Endodermal cell (in vitro differentiated cells): ENCODE measurements around the gene ELANE. TPM values are rescaled to one million over a fixed set of nuclear protein-coding genes. Genes with fewer than 3 reads are reported as not detected.

Experiments used
- DNase-seq: peaks from one replicate; pipeline ENCODE4 v3.0.0-alpha.2; 2017
- H3K27ac ChIP-seq: 2 replicates; pipeline ENCODE4 v1.5.1; 2013; ENCODE audit warnings: mild to moderate bottlenecking, low read depth, low read length, moderate library complexity
- H3K27me3 ChIP-seq: 2 replicates; pipeline ENCODE4 v1.6.1; 2013; ENCODE audit warnings: mild to moderate bottlenecking, low read length, moderate library complexity; ENCODE audit not compliant: insufficient read depth, control insufficient read depth, poor library complexity, severe bottlenecking
- H3K36me3 ChIP-seq: 2 replicates; pipeline ENCODE4 v1.7.0; 2013; ENCODE audit warnings: mild to moderate bottlenecking, low read length, moderate library complexity; ENCODE audit not compliant: control insufficient read depth, insufficient read depth
- H3K4me1 ChIP-seq: one replicate; pipeline ENCODE4 v1.7.0; 2013; ENCODE audit warnings: low read length; ENCODE audit not compliant: control insufficient read depth, insufficient read depth
- H3K4me3 ChIP-seq: 2 replicates; pipeline ENCODE4 v1.5.1; 2013; ENCODE audit warnings: mild to moderate bottlenecking, low read length, moderate library complexity
- H3K9ac ChIP-seq: 2 replicates; pipeline ENCODE4 v1.6.1; 2013; ENCODE audit warnings: mild to moderate bottlenecking, low read length, moderate library complexity; ENCODE audit not compliant: poor library complexity, severe bottlenecking; ENCODE audit errors: extremely low read depth
- H3K9me3 ChIP-seq: 2 replicates; pipeline ENCODE4 v1.6.1; 2013; ENCODE audit warnings: mild to moderate bottlenecking, low read length, moderate library complexity; ENCODE audit not compliant: control insufficient read depth
- H3K27ac Mint-ChIP-seq: 2 replicates; pipeline ENCODE4 v1.8.0; 2020; ENCODE audit warnings: mixed read lengths
- H3K27me3 Mint-ChIP-seq: 2 replicates; pipeline ENCODE4 v1.8.0; 2021; ENCODE audit warnings: mild to moderate bottlenecking, mixed read lengths; ENCODE audit not compliant: insufficient read depth
- H3K36me3 Mint-ChIP-seq: 2 replicates; pipeline ENCODE4 v1.8.0; 2020; ENCODE audit warnings: low read depth, mixed read lengths
- H3K4me1 Mint-ChIP-seq: 2 replicates; pipeline ENCODE4 v1.8.0; 2020; ENCODE audit warnings: mixed read lengths
- H3K4me3 Mint-ChIP-seq: 2 replicates; pipeline ENCODE4 v1.8.0; 2020; ENCODE audit warnings: mild to moderate bottlenecking, moderate library complexity, mixed read lengths
- H3K9me3 Mint-ChIP-seq: 2 replicates; pipeline ENCODE4 v1.8.0; 2020; ENCODE audit warnings: mild to moderate bottlenecking, mixed read lengths
- CTCF ChIP-seq: fragments of 200-600 bp; sonication (generic); conservative IDR thresholded peaks from 2 replicates; pipeline ENCODE4 v1.5.0; 2021; ENCODE audit warnings: antibody characterized with exemption, mild to moderate bottlenecking
- WGBS, 2 experiments: methylation state at CpG; one replicate each; pipeline versions ENCODE4 v1.1.5 to v1.1.7; 2013; ENCODE audit warnings: missing lambda C conversion rate in 2 of 2, mixed read lengths in 1 of 2; ENCODE audit not compliant: insufficient coverage in 1 of 2, insufficient read length in 1 of 2; 5-methylcytosine and 5-hydroxymethylcytosine counted together
- total RNA-seq, 2 donors: library from RNA; stranded (reverse); fragmentation: NEBNext Ultra II Directional in 1 of 2; extraction: Animal tissue kit (Norgen Biotek cat#: 25700) in 1 of 2; gene quantifications; 2 replicates in 1 of 2; 3 replicates in 1 of 2; pipeline ENCODE4 v1.2.1, GENCODE V29; 2021

The ELANE gene
- total RNA-seq, 2 donors from 2014 or later, result not detected

- no peak overlapping the region for H3K9ac ChIP-seq
- H3K4me3 Mint-ChIP-seq, result no peak overlapping the region
- H3K36me3 Mint-ChIP-seq, result peaks cover 28% of the 10 kb centered on the region
- H3K27ac Mint-ChIP-seq, result no peak overlapping the region
- peak; percentile 47 for DNase-seq
- peaks cover 3% of the 10 kb centered on the region for H3K9me3 Mint-ChIP-seq
- no peak overlapping the region for H3K4me3 ChIP-seq
- no peak for TF ChIP-seq CTCF
- peaks cover 5% of the 10 kb centered on the region for H3K4me1 Mint-ChIP-seq
- peaks cover 18% of the 10 kb centered on the region for H3K36me3 ChIP-seq
- WGBS, 2 experiments, result 88 to 90% methylated on average over 7 to 38 of the region's 38 CpGs
- H3K4me1 ChIP-seq, result no peaks in the 10 kb centered on the region
- no peaks in the 10 kb centered on the region for H3K27me3 ChIP-seq
- no peaks in the 10 kb centered on the region for H3K9me3 ChIP-seq
- peaks cover 12% of the 10 kb centered on the region for H3K27me3 Mint-ChIP-seq
- H3K27ac ChIP-seq, result no peak overlapping the region
These were observed 14.7 kb downstream of the ELANE start for GRCh38 chr19:866769-867300.

GRCh38 chr19:867301-867793 is 15.2 kb downstream of the ELANE start:
- H3K27ac Mint-ChIP-seq, result peak overlapping the region; percentile 52
- WGBS, 2 experiments, result 72 to 76% methylated on average over 13 to 16 of the region's 16 CpGs
- H3K9me3 Mint-ChIP-seq, result peaks cover 5% of the 10 kb centered on the region
- peaks cover 18% of the 10 kb centered on the region for H3K36me3 ChIP-seq
- peak; percentile 61 for DNase-seq
- H3K27me3 ChIP-seq, result no peaks in the 10 kb centered on the region
- H3K4me3 ChIP-seq, result no peak overlapping the region
- H3K36me3 Mint-ChIP-seq, result peaks cover 28% of the 10 kb centered on the region
- H3K4me1 Mint-ChIP-seq, result peaks cover 5% of the 10 kb centered on the region
- no peaks in the 10 kb centered on the region for H3K4me1 ChIP-seq
- no peak overlapping the region for H3K4me3 Mint-ChIP-seq
- TF ChIP-seq CTCF, result no peak
- H3K9ac ChIP-seq, result no peak overlapping the region
- H3K27ac ChIP-seq, result no peak overlapping the region
- H3K27me3 Mint-ChIP-seq, result peaks cover 12% of the 10 kb centered on the region
- no peaks in the 10 kb centered on the region for H3K9me3 ChIP-seq

- Mint-ChIP-seq H3K4me1 (peaks cover 5% of the 10 kb centered on the region), H3K9me3 (peaks cover 5% of the 10 kb centered on the region), H3K27me3 (peaks cover 7% of the 10 kb centered on the region), H3K27ac (peak overlapping the region; percentile 52), H3K4me3 (no peak overlapping the region), H3K36me3 (peaks cover 31% of the 10 kb centered on the region)
- H3K9ac ChIP-seq, result no peak overlapping the region
- no peak overlapping the region for H3K27ac ChIP-seq
- no peak overlapping the region for H3K4me3 ChIP-seq
- no peaks in the 10 kb centered on the region for H3K4me1 ChIP-seq
- WGBS, 2 experiments, result 95 to 97% methylated on average over 19 to 39 of the region's 39 CpGs
- no peaks in the 10 kb centered on the region for H3K27me3 ChIP-seq
- no peaks in the 10 kb centered on the region for H3K9me3 ChIP-seq
- peaks cover 18% of the 10 kb centered on the region for H3K36me3 ChIP-seq
- TF ChIP-seq CTCF, result no peak
- DNase-seq, result peak; percentile 49
These were observed 15.9 kb downstream of the ELANE start for GRCh38 chr19:867855-868457.
